HG03139 (cell line): ENCODE data around the gene KRT17.
"Not testable (repeated sequence)": the region's sequence is repeated elsewhere in the genome, so short reads cannot be mapped to it uniquely, and the experiment has no call there.

Source experiments
- ATAC-seq: cut with Tn5 transposase; IDR thresholded peaks from one replicate; pipeline ENCODE4 v1.9.1; 2021; ENCODE audit not compliant: unreplicated experiment

KRT17 gene

GRCh38 chr17:41654678-41655607 is 30.6 kb upstream of the KRT17 start:
- ATAC-seq: no peak

DNA sequence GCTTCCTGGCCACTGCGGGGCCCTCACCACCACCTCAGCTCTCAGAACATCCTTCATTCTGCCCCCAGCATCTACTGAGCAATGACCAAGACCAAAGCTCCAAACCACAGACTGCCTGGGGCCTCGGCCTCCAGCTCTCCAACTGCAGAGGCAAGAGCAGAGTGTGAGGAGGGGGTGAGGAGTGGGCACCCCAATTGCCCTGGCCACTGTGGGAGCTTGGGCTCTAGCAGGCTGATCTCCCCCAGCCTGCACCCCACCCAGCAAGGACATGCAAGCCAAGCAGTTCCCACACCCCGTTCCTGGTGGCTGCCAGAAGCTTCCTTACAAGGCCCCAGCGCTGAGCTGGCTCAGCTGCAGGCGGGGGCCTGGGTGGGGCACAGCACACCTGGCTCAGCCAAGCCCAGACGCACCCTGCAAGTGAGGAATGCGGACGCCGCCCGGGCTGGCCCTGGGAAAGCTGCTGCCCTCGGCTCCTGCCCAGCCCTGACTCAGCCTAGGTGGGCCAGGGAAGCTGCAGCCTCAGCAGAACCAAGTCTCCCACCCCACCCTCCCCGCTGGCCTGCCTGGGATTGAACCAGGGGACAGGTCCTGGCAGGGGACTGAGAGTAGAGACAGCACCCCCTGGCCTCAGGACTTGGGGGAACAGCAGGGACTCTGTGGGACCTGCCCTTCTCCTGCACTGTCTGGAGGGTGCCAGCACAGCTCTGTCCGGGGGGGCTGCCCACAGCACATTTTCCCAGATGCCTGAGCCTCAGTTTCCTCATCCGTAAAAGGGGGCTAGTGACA is 29.7 kb upstream of the KRT17 start:
- ATAC-seq: no peak

- no peak for ATAC-seq
Observed at GRCh38 chr17:41653421-41653820, 29.0 kb upstream of the KRT17 start.

- no peak for ATAC-seq
Observed at GRCh38 chr17:41652461-41652970, 28.1 kb upstream of the KRT17 start.

GRCh38 chr17:41651625-41652460 is 27.5 kb upstream of the KRT17 start:
- ATAC-seq: no peak

- ATAC-seq: no peak
Observed at GRCh38 chr17:41650794-41651624, 26.6 kb upstream of the KRT17 start.

DNA sequence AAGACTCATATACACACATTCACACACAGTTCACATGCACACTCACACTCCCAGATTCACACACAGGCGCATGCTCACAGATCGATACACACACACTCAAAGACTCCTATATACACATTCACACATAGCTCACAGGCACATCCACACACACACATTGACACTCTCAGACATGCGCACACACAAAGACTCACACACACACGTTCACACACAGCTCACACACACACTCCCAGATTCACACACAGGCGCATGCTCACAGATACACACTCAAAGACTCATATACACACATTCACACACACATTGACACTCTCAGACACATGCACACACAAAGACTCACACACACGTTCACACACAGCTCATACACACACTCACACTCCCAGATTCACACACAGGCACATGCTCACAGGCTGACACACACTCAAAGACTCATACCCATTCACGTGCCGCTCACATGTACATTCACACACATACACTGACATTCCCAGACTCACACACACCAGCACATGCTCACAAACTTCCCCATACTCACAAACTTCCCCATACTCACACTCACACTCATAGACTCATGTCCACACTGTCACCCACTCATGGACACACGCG is 25.6 kb upstream of the KRT17 start:
- no peak for ATAC-seq

GRCh38 chr17:41648411-41649195 is 24.2 kb upstream of the KRT17 start:
- peak; percentile 65 for ATAC-seq

DNA sequence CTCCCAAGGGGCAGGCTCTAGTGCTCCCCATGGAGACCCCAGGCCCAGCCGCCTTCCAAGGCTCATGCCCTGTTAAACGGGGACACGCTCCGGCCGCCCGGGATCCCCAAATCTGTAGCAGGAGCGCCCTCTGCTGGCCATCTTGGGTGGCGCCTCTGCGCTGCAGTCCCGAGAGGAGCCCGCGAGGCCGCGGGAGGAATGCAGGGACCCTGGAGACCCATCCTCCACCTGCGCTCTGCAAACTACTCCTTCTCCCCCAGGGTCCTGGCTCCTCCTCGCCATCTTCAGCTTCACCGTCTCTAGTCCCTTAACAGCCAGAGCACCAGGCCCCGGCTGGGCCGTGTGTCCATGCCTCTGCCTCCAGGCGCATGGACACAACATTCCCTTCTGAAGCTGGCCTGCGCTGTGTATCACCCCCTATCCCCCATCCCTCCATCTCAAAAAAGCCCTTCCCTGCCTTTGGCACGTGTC is 23.6 kb upstream of the KRT17 start:
- ATAC-seq: no peak

DNA sequence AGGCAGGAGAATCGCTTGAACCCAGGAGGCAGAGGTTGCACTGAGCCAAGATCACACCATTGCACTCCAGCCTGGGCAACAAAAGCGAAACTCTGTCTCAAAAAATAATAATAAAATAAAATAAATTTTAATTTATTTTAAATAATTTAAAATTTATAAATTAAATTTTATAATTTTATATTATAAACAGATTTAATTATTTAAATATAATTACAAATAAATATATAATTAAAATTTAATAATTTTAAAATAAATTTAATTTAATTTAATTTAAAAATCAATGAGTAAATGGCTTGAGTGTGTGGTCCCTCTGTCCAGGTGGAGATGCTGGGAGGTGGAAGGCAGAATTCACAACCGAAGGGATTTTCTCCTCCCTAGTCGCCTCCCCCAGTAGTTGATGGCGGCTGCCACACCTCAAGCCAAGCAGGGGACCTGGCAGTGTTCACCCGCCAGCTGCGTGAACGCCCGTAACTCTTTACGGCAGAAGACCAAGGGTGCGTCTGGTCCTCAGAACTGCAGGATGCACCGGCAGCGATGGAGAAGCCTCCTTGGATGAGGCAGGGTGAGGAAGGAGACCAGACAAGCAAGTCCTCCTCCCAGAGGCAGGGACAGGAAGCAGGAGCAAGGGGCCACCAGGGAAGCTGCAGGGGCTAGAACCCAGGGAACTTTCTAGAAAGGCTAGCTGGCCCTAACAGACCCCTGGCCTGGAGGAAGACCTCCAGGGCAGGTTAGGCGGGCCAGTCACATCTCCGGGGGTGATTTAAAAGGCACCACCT is 22.9 kb upstream of the KRT17 start:
- ATAC-seq: no peak

GRCh38 chr17:41642252-41643156 is 18.1 kb upstream of the KRT17 start:
- ATAC-seq: no peak

DNA sequence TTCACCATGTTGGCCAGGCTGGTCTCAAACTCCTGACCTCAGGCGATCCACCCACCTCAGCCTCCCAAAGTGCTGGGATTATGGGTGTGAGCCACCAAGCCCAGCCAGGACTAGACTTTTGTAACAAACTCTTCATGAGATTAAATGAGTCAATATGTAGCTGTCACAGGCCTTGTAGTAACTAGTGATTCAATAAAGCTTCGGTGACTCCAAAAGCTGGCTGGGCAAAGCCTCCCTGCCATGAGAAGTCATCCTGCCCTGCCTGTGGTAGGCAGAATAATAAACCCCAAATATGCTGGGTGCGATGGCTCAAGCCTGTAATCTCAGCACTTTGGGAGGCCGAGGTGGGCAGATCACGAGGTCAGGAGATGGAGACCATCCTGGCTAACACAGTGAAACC is 16.2 kb upstream of the KRT17 start:
- not testable (repeated sequence) for ATAC-seq

DNA sequence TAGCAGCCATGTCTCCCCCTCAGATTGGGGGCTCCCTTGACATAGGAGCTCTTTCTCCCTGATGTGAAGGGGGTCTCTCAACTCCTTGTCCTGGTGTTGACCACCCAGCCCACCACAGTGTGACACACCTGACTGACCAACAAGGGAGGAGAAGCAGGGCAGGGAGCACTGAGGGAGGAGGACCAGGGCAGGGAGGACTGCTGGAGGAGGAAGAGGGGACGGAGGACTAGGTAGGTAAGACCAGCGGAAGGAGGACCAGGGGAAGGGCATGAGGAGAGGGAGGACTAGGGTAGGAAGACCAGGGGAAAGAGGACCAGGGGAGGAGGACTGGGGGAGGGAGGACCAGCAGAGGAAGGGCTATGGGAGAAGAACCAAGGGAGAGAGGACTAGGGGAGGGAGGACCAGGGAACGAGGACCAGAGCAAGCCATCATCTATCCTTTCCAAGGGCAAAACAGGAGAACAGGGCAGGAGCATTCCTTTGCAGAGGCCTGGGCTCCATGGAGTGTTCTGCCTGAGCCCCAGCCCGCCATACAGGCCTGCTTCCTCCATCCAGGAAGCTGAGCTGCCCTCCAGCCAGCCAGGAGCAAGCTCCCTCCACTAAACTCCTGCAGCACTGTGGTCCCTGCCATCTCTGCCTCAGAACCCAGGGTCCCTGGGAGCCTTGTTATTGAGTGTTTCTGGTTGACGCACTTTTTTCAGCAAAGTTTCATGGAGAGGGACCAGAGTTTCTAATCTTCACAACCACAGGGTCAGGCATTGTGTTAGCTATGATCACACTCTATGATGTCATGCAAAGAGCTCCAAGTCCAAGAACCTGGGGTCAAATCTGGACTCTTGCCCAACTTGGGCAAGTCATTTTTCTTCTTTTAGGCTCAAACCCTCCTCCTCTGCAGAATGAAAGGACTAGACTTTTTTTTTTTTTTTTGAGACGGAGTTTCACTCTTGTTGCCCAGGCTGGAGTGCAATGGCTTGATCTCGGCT is 15.4 kb upstream of the KRT17 start:
- ATAC-seq: no peak

GRCh38 chr17:41638941-41639340 is 14.6 kb upstream of the KRT17 start:
- no peak for ATAC-seq

DNA sequence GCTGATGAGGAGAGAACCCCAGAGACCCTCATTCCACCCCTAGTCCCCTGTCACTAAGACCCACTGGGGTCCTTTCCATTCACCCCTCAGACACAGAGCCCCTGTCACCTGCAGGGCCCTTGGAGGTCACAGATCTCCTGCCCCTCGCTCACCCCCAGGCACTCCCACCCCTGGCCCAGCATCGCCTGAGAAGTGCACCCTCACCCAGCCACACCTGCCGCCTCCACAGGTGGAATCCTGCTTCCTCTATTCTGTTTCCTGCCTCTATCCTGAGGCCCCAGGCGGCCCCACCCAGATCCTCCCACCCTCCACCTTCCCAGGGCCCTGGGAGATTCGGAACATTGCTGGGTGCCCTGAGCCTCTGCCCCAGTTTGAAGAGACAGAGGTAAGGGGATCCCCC is 13.8 kb upstream of the KRT17 start:
- no peak for ATAC-seq

DNA sequence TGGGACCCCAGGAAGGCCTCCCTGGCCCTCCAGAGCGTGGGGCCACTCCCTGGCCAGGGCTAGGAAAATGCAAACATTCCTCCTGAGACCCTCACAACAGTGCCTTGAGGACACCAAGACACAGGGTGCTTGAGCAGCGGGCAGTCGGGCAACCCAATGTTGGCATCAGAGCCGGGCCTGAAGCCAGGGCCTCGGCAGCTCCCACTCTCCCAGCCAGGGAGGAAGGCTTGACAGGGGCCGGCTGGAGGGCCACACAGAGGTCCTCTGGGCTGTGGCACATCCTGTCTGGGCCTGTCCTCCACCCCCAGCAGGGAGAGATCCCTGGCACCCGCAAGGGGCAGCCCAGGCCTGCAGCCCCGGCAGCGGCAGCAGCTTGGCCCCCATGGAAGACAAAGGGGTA is 12.3 kb upstream of the KRT17 start:
- ATAC-seq: no peak
